GM20000 (cell line): ENCODE measurements around the gene CD6.

Experiments
- DNase-seq: peaks from one replicate; pipeline ENCODE4 v3.0.0; 2012; ENCODE audit warnings: low spot score
- CTCF ChIP-seq: IDR thresholded peaks from 2 replicates; pipeline ENCODE4 v1.5.1; 2012; ENCODE audit warnings: mild to moderate bottlenecking, control low read depth; ENCODE audit errors: extremely low read depth, missing control alignments

Gene CD6

DNA sequence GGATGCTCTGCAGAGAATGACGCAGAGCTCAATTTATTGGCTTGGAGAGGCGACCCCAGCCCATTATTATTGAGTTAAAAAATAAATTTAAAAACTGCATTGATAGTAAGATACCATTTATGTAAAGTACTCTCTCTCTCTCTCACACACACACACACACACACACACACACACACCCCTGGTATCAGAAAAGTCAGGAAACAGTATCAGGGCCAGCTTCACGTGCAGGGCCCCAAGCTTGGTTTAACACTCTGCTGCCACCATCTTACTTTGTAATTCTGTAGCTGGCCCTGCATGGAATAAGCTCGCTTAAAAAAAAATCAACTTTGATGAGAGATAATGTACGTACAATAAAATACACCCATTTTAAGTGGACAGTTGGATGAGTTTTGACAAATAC is 71.1 kb downstream of the CD6 start:
- no peak for TF ChIP-seq CTCF
- DNase-seq, result no peak

DNA sequence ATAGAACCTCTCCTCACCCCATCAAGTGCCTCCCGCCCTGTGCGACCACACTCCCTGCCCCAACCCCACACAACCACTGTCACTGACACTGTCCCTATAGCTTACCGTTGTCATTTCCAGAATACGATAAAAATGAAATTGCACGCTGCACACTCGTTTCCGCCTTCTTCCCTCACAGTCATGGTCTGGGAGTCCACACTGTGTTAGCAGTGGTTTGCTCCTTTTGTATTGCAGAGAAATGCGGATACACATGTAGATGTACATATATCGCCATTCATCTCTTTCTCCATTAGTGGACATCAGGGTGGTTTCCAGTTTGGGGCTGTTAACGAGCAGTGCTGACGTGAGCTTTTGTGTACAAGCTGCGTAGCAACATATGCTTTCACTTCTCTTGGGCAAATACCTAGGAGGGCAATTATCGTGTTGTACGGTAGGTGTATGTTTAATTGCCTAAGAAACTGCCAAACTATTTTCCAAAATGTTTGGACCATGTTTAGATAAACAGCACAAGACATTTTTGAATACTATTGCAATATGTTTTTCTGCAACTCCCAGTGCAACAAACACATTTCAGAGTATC is 71.6 kb downstream of the CD6 start:
- no peak for TF ChIP-seq CTCF

GRCh38 chr11:61045271-61045670 is 73.8 kb downstream of the CD6 start:
- no peak for DNase-seq
- no peak for TF ChIP-seq CTCF

More for the DNA sequence above, 71.6 kb downstream of the CD6 start:
- no peak for DNase-seq

- TF ChIP-seq CTCF, result no peak
- no peak for DNase-seq
Measured at GRCh38 chr11:61046833-61047232, 75.4 kb downstream of the CD6 start.

DNA sequence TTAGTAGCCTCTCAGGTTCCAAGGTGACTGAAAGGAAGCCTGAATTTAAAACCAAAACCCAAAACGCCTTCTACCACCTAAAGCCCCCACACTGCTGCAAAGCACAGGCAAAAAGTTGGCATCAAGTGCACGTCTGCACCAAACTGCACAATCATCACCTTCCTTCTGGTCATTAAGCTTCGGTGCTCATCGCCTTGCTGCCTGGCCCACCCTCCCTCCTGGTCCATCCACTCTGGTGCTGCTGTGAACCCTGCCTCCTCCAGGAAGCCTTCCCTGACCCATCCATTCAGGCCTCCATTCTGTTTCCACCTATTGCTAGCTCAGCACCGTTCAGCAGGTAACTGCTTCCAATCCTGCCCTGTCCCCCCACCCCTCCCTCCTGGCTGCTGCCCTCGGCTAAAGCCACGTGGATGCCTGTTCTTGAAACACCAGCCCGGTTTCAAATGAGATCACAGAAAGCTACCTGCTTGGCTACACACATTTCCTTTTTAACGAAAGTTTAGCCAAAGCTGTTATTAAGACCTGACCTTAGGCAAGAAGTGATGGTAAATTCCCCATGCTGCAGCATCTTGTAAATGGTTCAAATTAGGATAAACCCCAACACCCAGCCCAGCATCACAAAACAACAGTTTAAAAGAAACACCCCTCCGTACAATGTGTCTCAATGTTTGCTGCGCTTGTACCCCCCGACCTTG is 77.0 kb downstream of the CD6 start:
- TF ChIP-seq CTCF, result no peak
- DNase-seq, result no peak

GRCh38 chr11:61049063-61049377 is 77.5 kb downstream of the CD6 start:
- no peak for DNase-seq
- no peak for TF ChIP-seq CTCF

- no peak for DNase-seq
- TF ChIP-seq CTCF, result no peak
Measured at GRCh38 chr11:61049859-61050258, 78.4 kb downstream of the CD6 start.
